ENCODE data around the gene CYP1A2. TPM values are rescaled to one million over a fixed set of nuclear protein-coding genes. Genes with fewer than 3 reads are reported as not detected.

Gene CYP1A2
- total and polyA plus RNA-seq, 2 experiments from 2014 or later = not detected

- DNase-seq = peak; percentile 58
- WGBS, 2 experiments (ENCODE audit: low coverage in 1 of 2, low lambda C conversion rate in 2 of 2, missing lambda C conversion rate in 2 of 2) = 56 to 78% methylated on average over 1 of the region's 1 CpG
- Histone ChIP-seq H3K9me2 (ENCODE audit: insufficient read depth) (no peaks in the 10 kb centered on the region), H3K9me3 (ENCODE audit: low read depth) (no peaks in the 10 kb centered on the region), H2AFZ (no peak overlapping the region), H3K9ac (no peak overlapping the region), H3K27ac (no peak overlapping the region), H4K20me1 (ENCODE audit: insufficient read depth) (no peaks in the 10 kb centered on the region), H3K4me1 (ENCODE audit: insufficient read depth) (no peaks in the 10 kb centered on the region), H3K27me3 (replicated peaks; ENCODE audit: insufficient read depth) (peaks cover 52% of the 10 kb centered on the region), H3K4me2 (ENCODE audit: unreplicated experiment) (no peak overlapping the region), H3K36me3 (ENCODE audit: low read depth) (no peaks in the 10 kb centered on the region), H3F3A (ENCODE audit: insufficient read depth) (no peaks in the 10 kb centered on the region), H3K4me3 (no peak overlapping the region), H3K79me2 (ENCODE audit: insufficient read depth) (no peaks in the 10 kb centered on the region)
- TF ChIP-seq EZH2 (IDR thresholded peaks at IDR 0.05; ENCODE audit: insufficient read depth, poor library complexity, severe bottlenecking) (no peak), EZH2phosphoT487 (IDR thresholded peaks at IDR 0.05; ENCODE audit: insufficient read depth, low read depth) (no peak)
- in situ Hi-C loops (cut with MboI) = no loop called here
Observed at GRCh38 chr15:74723754-74724334, 24.8 kb upstream of the CYP1A2 start.

- no peaks in the 10 kb centered on the region for H3F3A ChIP-seq (ENCODE audit: insufficient read depth)
- H3K27me3 ChIP-seq (replicated peaks; ENCODE audit: insufficient read depth) = peaks cover 52% of the 10 kb centered on the region
- DNase-seq = no peak
- no peaks in the 10 kb centered on the region for H3K4me1 ChIP-seq (ENCODE audit: insufficient read depth)
- H3K4me2 ChIP-seq (ENCODE audit: unreplicated experiment) = no peak overlapping the region
- H3K27ac ChIP-seq = no peak overlapping the region
- H3K9ac ChIP-seq = no peak overlapping the region
- no peaks in the 10 kb centered on the region for H3K36me3 ChIP-seq (ENCODE audit: low read depth)
- H3K4me3 ChIP-seq = no peak overlapping the region
- TF ChIP-seq EZH2 (IDR thresholded peaks at IDR 0.05; ENCODE audit: insufficient read depth, poor library complexity, severe bottlenecking) (no peak), EZH2phosphoT487 (IDR thresholded peaks at IDR 0.05; ENCODE audit: insufficient read depth, low read depth) (no peak)
- no peaks in the 10 kb centered on the region for H3K9me2 ChIP-seq (ENCODE audit: insufficient read depth)
- no peak overlapping the region for H2AFZ ChIP-seq
- in situ Hi-C loops (cut with MboI) = no loop called here
- H4K20me1 ChIP-seq (ENCODE audit: insufficient read depth) = no peaks in the 10 kb centered on the region
- H3K9me3 ChIP-seq (ENCODE audit: low read depth) = no peaks in the 10 kb centered on the region
- H3K79me2 ChIP-seq (ENCODE audit: insufficient read depth) = no peaks in the 10 kb centered on the region
Observed at GRCh38 chr15:74724570-74725224, 23.9 kb upstream of the CYP1A2 start.

DNA sequence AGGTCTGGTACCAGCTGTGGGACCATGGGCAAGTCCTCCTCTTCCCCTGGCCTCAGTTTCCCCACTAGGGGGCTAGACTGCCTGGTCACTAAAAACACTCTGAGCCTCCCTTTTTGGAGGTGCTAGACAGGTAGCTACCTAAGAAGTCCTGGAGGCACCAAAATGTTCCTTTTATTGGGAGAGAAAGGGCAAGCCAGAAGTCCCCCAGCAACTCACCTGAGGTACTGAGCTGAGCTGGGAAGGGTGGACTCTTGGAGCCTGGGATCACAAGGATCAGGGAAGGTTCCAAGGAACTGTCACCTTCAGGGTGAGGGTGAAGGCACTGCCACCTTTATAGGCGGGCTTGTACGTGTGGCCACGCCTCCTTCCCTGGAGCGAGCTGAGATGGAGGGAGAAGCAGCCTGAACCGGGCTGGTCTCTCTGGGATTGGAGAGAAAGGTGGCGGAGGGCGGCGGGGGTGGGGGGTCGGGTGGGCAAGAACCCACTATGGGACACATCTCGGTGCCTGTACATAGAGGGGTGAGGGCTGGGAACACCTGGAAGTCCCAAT, 23.3 kb upstream of the CYP1A2 start, which contains the start of gene CYP1A1:
Gene CYP1A1, minus strand, starts transcription at position 304 of the 550 bp plus-strand sequence. CDS start 2,431 bp downstream, outside the sequence.
- 18 to 31% methylated on average over 4 to 10 of the region's 10 CpGs for WGBS, 2 experiments (ENCODE audit: low coverage in 1 of 2, low lambda C conversion rate in 2 of 2, missing lambda C conversion rate in 2 of 2)
- TF ChIP-seq EZH2phosphoT487 (IDR thresholded peaks at IDR 0.05; ENCODE audit: insufficient read depth, low read depth) (no peak), EZH2 (IDR thresholded peaks at IDR 0.05; ENCODE audit: insufficient read depth, poor library complexity, severe bottlenecking) (no peak)
- Histone ChIP-seq H3K9me3 (ENCODE audit: low read depth) (no peaks in the 10 kb centered on the region), H3K9ac (peak within 1 kb of the TSS; percentile 20; the same call in 1 of the 2 replicates), H4K20me1 (ENCODE audit: insufficient read depth) (no peaks in the 10 kb centered on the region), H3K4me3 (peak within 1 kb of the TSS; percentile 58), H3K27me3 (replicated peaks; ENCODE audit: insufficient read depth) (peaks cover 53% of the 10 kb centered on the region), H3K27ac (no peak within 1 kb of the TSS), H3F3A (ENCODE audit: insufficient read depth) (no peaks in the 10 kb centered on the region), H2AFZ (peak within 1 kb of the TSS; percentile 46), H3K4me1 (ENCODE audit: insufficient read depth) (no peaks in the 10 kb centered on the region), H3K36me3 (ENCODE audit: low read depth) (no peaks in the 10 kb centered on the region), H3K79me2 (ENCODE audit: insufficient read depth) (no peaks in the 10 kb centered on the region), H3K4me2 (ENCODE audit: unreplicated experiment) (peak within 1 kb of the TSS; percentile 80), H3K9me2 (ENCODE audit: insufficient read depth) (no peaks in the 10 kb centered on the region)
- in situ Hi-C loops (cut with MboI) = no loop called here
- peak; percentile 26 for DNase-seq

DNA sequence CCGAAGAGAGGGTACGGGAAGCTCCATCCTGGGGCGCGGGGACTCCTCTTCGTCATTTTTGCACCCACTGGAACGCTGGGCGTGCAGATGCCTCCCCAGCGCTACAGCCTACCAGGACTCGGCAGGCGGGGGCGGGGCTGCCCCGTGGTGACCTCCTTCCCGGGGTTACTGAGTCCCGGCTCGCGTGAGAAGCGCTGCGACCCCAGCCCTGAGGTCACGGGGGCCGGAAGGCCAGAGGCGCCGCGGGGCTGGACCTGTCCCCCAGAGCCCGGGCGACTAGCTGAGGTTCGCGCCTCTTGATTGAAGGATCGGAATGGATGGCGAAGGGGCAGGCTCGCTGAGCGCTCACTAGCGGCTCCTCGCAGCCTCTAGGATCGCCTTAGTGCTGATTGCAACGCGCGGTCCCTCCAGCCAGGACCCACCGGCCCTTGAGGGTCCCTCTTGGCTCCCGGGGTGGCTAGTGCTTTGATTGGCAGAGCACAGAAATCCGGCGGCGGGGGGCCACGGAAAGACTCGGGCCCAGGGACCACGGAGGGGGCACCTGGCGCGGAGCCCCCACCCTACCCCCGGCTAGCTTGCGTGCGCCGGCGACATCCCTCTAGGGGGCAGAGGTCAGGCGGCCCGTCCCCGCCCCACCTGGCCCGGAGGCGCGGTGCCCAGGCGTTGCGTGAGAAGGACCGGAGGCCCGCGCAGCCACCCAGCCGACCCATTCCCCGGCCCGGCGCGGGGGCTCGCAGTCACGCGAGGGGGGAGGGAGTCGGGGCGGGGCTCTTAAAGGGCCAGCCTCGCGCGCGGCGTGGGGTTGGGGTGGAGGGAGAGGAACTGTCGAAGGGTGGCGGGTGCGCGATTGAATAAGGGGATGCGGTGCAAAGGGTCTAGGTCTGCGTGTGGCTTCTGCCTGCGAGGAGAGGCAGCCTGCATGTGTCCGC, 22.5 kb upstream of the CYP1A2 start:
- Histone ChIP-seq H2AFZ (peak overlapping the region; percentile 46), H3K27ac (no peak overlapping the region), H3K9ac (peak overlapping the region; percentile 20; the same call in 1 of the 2 replicates), H4K20me1 (ENCODE audit: insufficient read depth) (no peaks in the 10 kb centered on the region), H3K4me1 (ENCODE audit: insufficient read depth) (no peaks in the 10 kb centered on the region), H3K9me2 (ENCODE audit: insufficient read depth) (no peaks in the 10 kb centered on the region), H3K9me3 (ENCODE audit: low read depth) (no peaks in the 10 kb centered on the region), H3K79me2 (ENCODE audit: insufficient read depth) (no peaks in the 10 kb centered on the region), H3F3A (ENCODE audit: insufficient read depth) (no peaks in the 10 kb centered on the region), H3K4me2 (ENCODE audit: unreplicated experiment) (peak overlapping the region; percentile 80), H3K27me3 (replicated peaks; ENCODE audit: insufficient read depth) (peaks cover 61% of the 10 kb centered on the region), H3K36me3 (ENCODE audit: low read depth) (no peaks in the 10 kb centered on the region), H3K4me3 (peak overlapping the region; percentile 58)
- in situ Hi-C loops (cut with MboI) = no loop called here
- TF ChIP-seq EZH2 (IDR thresholded peaks at IDR 0.05; ENCODE audit: insufficient read depth, poor library complexity, severe bottlenecking) (peak; percentile 30), EZH2phosphoT487 (IDR thresholded peaks at IDR 0.05; ENCODE audit: insufficient read depth, low read depth) (0 out of 2 replicates have a peak, but pooled peaks have one; percentile 61)
- WGBS, 2 experiments (ENCODE audit: low coverage in 1 of 2, low lambda C conversion rate in 2 of 2, missing lambda C conversion rate in 2 of 2) = 2 to 3% methylated on average over 45 to 84 of the region's 86 CpGs
- DNase-seq = peak; percentile 52

Data from GM23248 (cell line).